Fibroblast of lung (primary cell): ENCODE results near the gene SIX3. TPM values are rescaled to one million over a fixed set of nuclear protein-coding genes. Genes with fewer than 3 reads are reported as not detected.

Experiments used
- DNase-seq, 2 donors: peaks; one replicate each; pipeline versions ENCODE4 v3.0.0 to v3.0.0-alpha.2; 2010; ENCODE audit warnings: low read depth in 2 of 2
- H2AFZ ChIP-seq: 2 replicates; pipeline ENCODE4 v1.5.1; 2012; ENCODE audit warnings: low read length, control low read depth, inconsistent platforms
- H3K27ac ChIP-seq: 2 replicates; pipeline ENCODE4 v1.5.1; 2011; ENCODE audit warnings: low read length, control low read depth; ENCODE audit not compliant: insufficient read depth
- H3K27me3 ChIP-seq: 2 replicates; pipeline ENCODE4 v1.5.1; 2011; ENCODE audit warnings: mild to moderate bottlenecking, low read length; ENCODE audit not compliant: control insufficient read depth, insufficient read depth
- H3K36me3 ChIP-seq: 2 replicates; pipeline ENCODE4 v1.5.1; 2011; ENCODE audit warnings: low read length; ENCODE audit not compliant: control insufficient read depth, insufficient read depth
- H3K4me1 ChIP-seq: 2 replicates; pipeline ENCODE4 v1.5.1; 2011; ENCODE audit warnings: low read length; ENCODE audit not compliant: control insufficient read depth, insufficient read depth; ENCODE audit errors: extremely low read depth
- H3K4me2 ChIP-seq: 2 replicates; pipeline ENCODE4 v1.5.1; 2011; ENCODE audit warnings: low read length, control low read depth; ENCODE audit not compliant: insufficient read depth; ENCODE audit errors: extremely low read depth
- H3K4me3 ChIP-seq, 4 experiments: fragments of 200-600 bp in 1 of 4; sonication (generic) in 1 of 4; replicated peaks in 1 of 4; 2 replicates each; pipeline ENCODE4 v1.5.1; 2011 to 2016; ENCODE audit warnings: low read length in 4 of 4, low read depth in 3 of 4, mild to moderate bottlenecking in 3 of 4, control low read depth in 2 of 4, inconsistent platforms in 1 of 4, mixed read lengths in 1 of 4; ENCODE audit not compliant: insufficient read depth in 1 of 4; ENCODE audit errors: control extremely low read depth in 1 of 4
- H3K79me2 ChIP-seq: 2 replicates; pipeline ENCODE4 v1.5.1; 2012; ENCODE audit warnings: mild to moderate bottlenecking, low read length, inconsistent platforms; ENCODE audit not compliant: control insufficient read depth, insufficient read depth
- H3K9ac ChIP-seq: 2 replicates; pipeline ENCODE4 v1.5.1; 2011; ENCODE audit warnings: mild to moderate bottlenecking, low read length, control low read depth; ENCODE audit not compliant: insufficient read depth
- H3K9me3 ChIP-seq: 2 replicates; pipeline ENCODE4 v1.5.1; 2012; ENCODE audit warnings: low read depth, low read length; ENCODE audit not compliant: control insufficient read depth, insufficient read depth
- H4K20me1 ChIP-seq: 2 replicates; pipeline ENCODE4 v1.5.1; 2011; ENCODE audit warnings: low read length; ENCODE audit not compliant: control insufficient read depth, insufficient read depth; ENCODE audit errors: extremely low read depth
- EZH2 ChIP-seq: IDR thresholded peaks from 2 replicates; pipeline ENCODE4 v1.5.1; 2012; ENCODE audit warnings: low read length, control low read depth, mild to moderate bottlenecking; ENCODE audit errors: missing control alignments
- polyA plus RNA-seq, 2 donors: library from polyadenylated mRNA; depleted of rRNA in 1 of 2; stranded (reverse) in 1 of 2; unstranded in 1 of 2; fragments of >200 nt; gene quantifications; 2 replicates each; pipeline ENCODE4 v1.2.1, GENCODE V29; 2011 to 2012; ENCODE audit warnings: missing spikeins in 1 of 2
- total RNA-seq: library from RNA; depleted of rRNA; stranded (reverse); fragments of >200 nt; gene quantifications from 2 replicates; pipeline ENCODE4 v1.2.1, GENCODE V29; 2014
- TF ChIP-seq, protein P1 (sequence below), 2 donors: IDR thresholded peaks in 1 of 2; conservative IDR thresholded peaks in 1 of 2; 1 replicate in 1 of 2; 2 replicates in 1 of 2; pipeline ENCODE4 v1.5.1; 2011 to 2012; ENCODE audit warnings: low read length in 2 of 2, control low read depth in 1 of 2, inconsistent platforms in 1 of 2, low read depth in 1 of 2, mild to moderate bottlenecking in 1 of 2

SIX3 gene
- total and polyA plus RNA-seq, 2 donors (not counting 1 experiment from before 2014, with no cell fraction given): not detected

DNA sequence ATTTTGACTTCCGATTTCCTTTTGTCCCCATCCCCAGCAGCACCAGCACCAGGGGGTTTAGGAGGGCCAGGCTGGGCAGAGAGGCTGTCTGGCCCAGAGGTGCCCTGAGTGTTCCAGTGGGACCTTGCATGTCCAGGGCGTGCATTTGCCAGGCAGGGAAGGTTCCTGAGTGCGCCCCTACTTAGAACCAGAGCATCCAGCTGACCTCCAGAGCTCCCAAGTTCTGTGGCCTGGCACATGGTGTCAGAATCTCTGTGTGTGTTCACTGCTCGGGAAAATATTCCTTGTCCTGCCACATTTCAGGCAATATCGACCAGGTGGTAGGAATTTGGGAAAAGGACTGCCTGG lies 5.5 kb downstream of the SIX3 start:
- DNase-seq: no peak
- Histone ChIP-seq H3K4me2 (no peak overlapping the region), H3K27me3 (peaks cover 79% of the 10 kb centered on the region)

DNA sequence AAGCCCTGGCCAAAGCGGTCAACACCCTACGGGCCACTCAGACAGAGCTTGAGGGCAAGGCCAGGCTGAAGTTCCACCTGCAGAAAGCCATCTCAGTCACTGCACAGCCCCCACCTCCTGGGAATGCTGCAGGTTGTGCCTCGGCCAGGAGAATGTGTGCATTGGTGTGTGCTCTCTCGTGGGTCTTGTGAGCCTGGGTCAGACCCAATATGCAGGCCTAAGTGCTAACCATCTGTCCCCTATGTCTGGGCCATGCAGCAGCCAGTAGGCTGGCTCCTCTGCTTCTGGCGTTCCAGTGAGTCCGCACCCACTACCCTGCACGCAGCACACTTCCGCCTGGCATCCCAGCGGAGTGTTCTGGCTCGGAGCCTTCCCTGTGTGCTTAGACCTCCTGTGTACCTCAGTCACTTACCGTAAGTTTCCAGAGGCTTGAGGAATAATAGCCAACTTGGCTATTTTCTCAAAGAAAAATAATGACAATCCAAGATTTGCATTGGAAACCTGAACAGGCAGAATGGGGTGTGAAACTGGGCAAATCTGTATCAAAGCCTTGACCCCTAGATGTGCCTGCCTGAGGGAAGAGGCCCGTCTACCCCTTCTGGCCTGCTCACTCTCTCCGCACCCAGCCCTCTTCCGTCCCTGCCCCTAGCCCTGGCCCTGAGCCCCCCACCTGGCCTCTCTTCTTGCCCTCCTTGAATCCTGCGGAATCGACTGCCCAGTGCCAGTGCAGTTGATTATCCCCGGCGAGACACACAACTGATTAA lies 7.2 kb downstream of the SIX3 start:
- H3K27ac ChIP-seq: no peak overlapping the region
- TF ChIP-seq EZH2: no peak
- TF ChIP-seq, protein P1, sequence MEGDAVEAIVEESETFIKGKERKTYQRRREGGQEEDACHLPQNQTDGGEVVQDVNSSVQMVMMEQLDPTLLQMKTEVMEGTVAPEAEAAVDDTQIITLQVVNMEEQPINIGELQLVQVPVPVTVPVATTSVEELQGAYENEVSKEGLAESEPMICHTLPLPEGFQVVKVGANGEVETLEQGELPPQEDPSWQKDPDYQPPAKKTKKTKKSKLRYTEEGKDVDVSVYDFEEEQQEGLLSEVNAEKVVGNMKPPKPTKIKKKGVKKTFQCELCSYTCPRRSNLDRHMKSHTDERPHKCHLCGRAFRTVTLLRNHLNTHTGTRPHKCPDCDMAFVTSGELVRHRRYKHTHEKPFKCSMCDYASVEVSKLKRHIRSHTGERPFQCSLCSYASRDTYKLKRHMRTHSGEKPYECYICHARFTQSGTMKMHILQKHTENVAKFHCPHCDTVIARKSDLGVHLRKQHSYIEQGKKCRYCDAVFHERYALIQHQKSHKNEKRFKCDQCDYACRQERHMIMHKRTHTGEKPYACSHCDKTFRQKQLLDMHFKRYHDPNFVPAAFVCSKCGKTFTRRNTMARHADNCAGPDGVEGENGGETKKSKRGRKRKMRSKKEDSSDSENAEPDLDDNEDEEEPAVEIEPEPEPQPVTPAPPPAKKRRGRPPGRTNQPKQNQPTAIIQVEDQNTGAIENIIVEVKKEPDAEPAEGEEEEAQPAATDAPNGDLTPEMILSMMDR (conservative IDR thresholded peaks at IDR 0.05 in 1 of 2, IDR thresholded peaks at IDR 0.05 in 1 of 2; ENCODE audit: low read depth in 1 of 2, low read length in 2 of 2): no peak
- no peaks in the 10 kb centered on the region for H3K4me1 ChIP-seq
- no peak overlapping the region for H3K9ac ChIP-seq
- H3K79me2 ChIP-seq: no peaks in the 10 kb centered on the region
- peaks cover 76% of the 10 kb centered on the region for H3K27me3 ChIP-seq
- no peak overlapping the region for H3K4me2 ChIP-seq
- H2AFZ ChIP-seq: no peak overlapping the region
- no peak overlapping the region for H3K4me3 ChIP-seq
- no peaks in the 10 kb centered on the region for H4K20me1 ChIP-seq
- no peak for DNase-seq
- H3K9me3 ChIP-seq: no peaks in the 10 kb centered on the region
- no peaks in the 10 kb centered on the region for H3K36me3 ChIP-seq

More for the DNA sequence above, 5.5 kb downstream of the SIX3 start:
- no peak overlapping the region for H3K4me3 ChIP-seq
- H3K36me3 ChIP-seq: no peaks in the 10 kb centered on the region
- no peaks in the 10 kb centered on the region for H4K20me1 ChIP-seq
- H2AFZ ChIP-seq: no peak overlapping the region
- H3K9ac ChIP-seq: no peak overlapping the region
- no peaks in the 10 kb centered on the region for H3K4me1 ChIP-seq
- TF ChIP-seq, protein P1 (conservative IDR thresholded peaks at IDR 0.05 in 1 of 2, IDR thresholded peaks at IDR 0.05 in 1 of 2; ENCODE audit: low read depth in 1 of 2, low read length in 2 of 2): no peak
- no peak for TF ChIP-seq EZH2
- no peak overlapping the region for H3K27ac ChIP-seq
- H3K79me2 ChIP-seq: no peaks in the 10 kb centered on the region
- H3K9me3 ChIP-seq: no peaks in the 10 kb centered on the region

DNA sequence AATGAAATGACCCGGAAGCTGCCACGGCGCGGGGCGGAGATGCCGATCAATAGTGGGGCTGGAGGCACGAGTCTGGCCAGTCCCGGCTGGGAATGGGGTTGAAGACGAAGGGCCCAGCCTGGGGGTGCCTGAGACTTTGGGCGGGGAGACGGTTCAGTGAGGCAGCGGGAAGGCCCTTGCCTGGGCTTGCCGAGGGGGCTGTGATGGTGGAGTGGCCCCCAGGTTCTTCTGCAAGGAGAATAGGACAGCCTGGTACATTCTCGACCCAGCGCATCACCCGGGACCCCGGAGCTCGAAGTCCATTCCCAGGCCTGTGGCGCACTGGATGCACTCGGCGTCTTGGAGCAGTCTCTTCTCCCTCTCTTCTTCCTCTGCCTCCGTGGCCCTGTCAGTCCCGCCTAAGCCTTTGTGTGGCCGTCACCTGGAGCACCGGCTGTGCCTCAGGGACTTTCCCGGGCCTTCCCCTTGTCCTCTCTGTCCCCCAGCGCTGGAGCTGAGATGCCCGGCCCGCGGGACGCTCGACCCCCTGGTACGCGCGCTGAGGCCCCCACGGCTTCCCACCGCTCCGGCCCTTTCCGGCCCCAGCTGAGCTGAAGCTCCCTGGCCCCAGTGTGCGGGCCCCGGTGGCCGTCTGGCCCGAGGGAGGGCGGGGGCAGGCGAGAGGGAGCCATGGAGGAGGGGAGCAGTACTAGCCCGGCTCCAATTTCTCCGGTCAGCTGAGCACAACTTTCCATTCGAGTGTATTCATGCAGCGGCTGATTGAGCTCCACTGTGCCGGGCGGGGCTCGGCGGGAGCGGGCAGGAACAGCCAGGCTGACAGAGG lies 8.0 kb downstream of the SIX3 start:
- Histone ChIP-seq H3K4me3 (peak overlapping the region in 1 of 4 experiments; percentile 42), H3K27ac (no peak overlapping the region), H3K4me2 (peak overlapping the region; percentile 25), H3K27me3 (peaks cover 75% of the 10 kb centered on the region), H2AFZ (no peak overlapping the region), H3K36me3 (no peaks in the 10 kb centered on the region), H3K9ac (no peak overlapping the region), H4K20me1 (no peaks in the 10 kb centered on the region), H3K79me2 (no peaks in the 10 kb centered on the region), H3K4me1 (peaks cover 2% of the 10 kb centered on the region), H3K9me3 (no peaks in the 10 kb centered on the region)
- peak; percentile 51 to 81 for DNase-seq
- no peak for TF ChIP-seq EZH2
- TF ChIP-seq, protein P1 (conservative IDR thresholded peaks at IDR 0.05 in 1 of 2, IDR thresholded peaks at IDR 0.05 in 1 of 2; ENCODE audit: low read depth in 1 of 2, low read length in 2 of 2): no peak
